ENCODE measurements around the gene TGFBR3. TPM values are rescaled to one million over a fixed set of nuclear protein-coding genes. Genes with fewer than 3 reads are reported as not detected.

The TGFBR3 gene
- total and polyA plus RNA-seq, 2 of the 8 experiments (the other 6 are each of a cell fraction or from before 2014, with no cell fraction given): 2.0 to 6.1 TPM

GRCh38 chr1:91846639-91847013 is 39.3 kb downstream of the TGFBR3 start:
- Histone ChIP-seq H4K5ac (ENCODE audit: insufficient read length, low read depth, low read length) (no peak overlapping the region), H3K4me3 (ENCODE audit: extremely low read depth in 1 of 4, insufficient read depth in 2 of 4, low read depth in 3 of 4, low read length in 4 of 4) (no peak overlapping the region), H3K79me1 (ENCODE audit: low read depth, low read length) (no peaks in the 10 kb centered on the region), H4K20me1 (replicated peaks in 1 of 2; ENCODE audit: control insufficient read depth in 1 of 2, insufficient read depth in 2 of 2, low read length in 2 of 2) (no peaks in the 10 kb centered on the region), H3K18ac (ENCODE audit: extremely low read depth, low read length) (no peak overlapping the region), H2BK120ac (replicated peaks; ENCODE audit: low read depth, low read length) (no peak overlapping the region), H2BK15ac (ENCODE audit: low read length) (no peak overlapping the region), H3K9ac (replicated peaks in 1 of 4; ENCODE audit: extremely low read depth in 1 of 4, low read depth in 3 of 4, low read length in 3 of 4) (no peak overlapping the region), H2BK12ac (ENCODE audit: low read depth, low read length) (no peak overlapping the region), H3K23me2 (ENCODE audit: low read depth, low read length) (no peaks in the 10 kb centered on the region), H3K27ac (ENCODE audit: low read depth, low read length) (no peak overlapping the region), H2BK5ac (ENCODE audit: low read depth, low read length) (no peak overlapping the region), H2BK20ac (ENCODE audit: low read length) (no peak overlapping the region), H2AFZ (ENCODE audit: low read length) (no peak overlapping the region), H3K4ac (replicated peaks; ENCODE audit: insufficient read length, low read depth, low read length) (no peak overlapping the region), H4K91ac (replicated peaks; ENCODE audit: insufficient read length, low read length) (no peak overlapping the region), H3K14ac (ENCODE audit: insufficient read length) (no peak overlapping the region), H2AK5ac (ENCODE audit: low read depth, low read length) (no peak overlapping the region), H4K8ac (ENCODE audit: extremely low read depth, insufficient read depth, low read length) (no peak overlapping the region), H3K79me2 (ENCODE audit: control insufficient read depth in 1 of 2, insufficient read depth in 2 of 2, low read length in 2 of 2) (no peaks in the 10 kb centered on the region), H3K4me1 (replicated peaks in 1 of 4; ENCODE audit: control insufficient read depth in 3 of 4, insufficient read depth in 4 of 4, low read length in 3 of 4) (no peaks in the 10 kb centered on the region; a peak in 2 of 7 replicates), H3K27me3 (replicated peaks in 1 of 4; ENCODE audit: control insufficient read depth in 3 of 4, extremely low read depth in 1 of 4, insufficient read depth in 3 of 4, low read length in 3 of 4) (no peaks in the 10 kb centered on the region), H3K36me3 (ENCODE audit: control insufficient read depth in 2 of 4, insufficient read depth in 4 of 4, low read length in 3 of 4) (no peaks in the 10 kb centered on the region), H3K9me3 (ENCODE audit: insufficient read depth in 2 of 2, low read depth in 1 of 2, low read length in 1 of 2) (no peaks in the 10 kb centered on the region), H3K4me2 (ENCODE audit: insufficient read depth in 1 of 2, low read depth in 2 of 2, low read length in 2 of 2) (no peak overlapping the region), H3K56ac (replicated peaks; ENCODE audit: insufficient read length, low read depth, low read length) (no peak overlapping the region), H3K23ac (ENCODE audit: insufficient read length) (no peak overlapping the region)
- ChIA-PET POLR2A (ENCODE audit: partially characterized antibody) (no interaction called here), CTCF (ENCODE audit: partially characterized antibody) (interaction anchor here (1.3 to 2.5 kb wide), 4 partner anchors 11 to 49 kb away, joined by 3 to 9 read pairs (median 4); no protein-coding TSS in a partner anchor)
- TF ChIP-seq GTF2F1 (IDR thresholded peaks at IDR 0.05; ENCODE audit: borderline replicate concordance, low read depth, low read length): no peak
- no peak for TF ChIP-seq BCL11A (IDR thresholded peaks at IDR 0.05; ENCODE audit: low read depth in 2 of 2, low read length in 2 of 2)
- TF ChIP-seq NRF1 (IDR thresholded peaks at IDR 0.05; ENCODE audit: low read depth, low read length): no peak
- TF ChIP-seq EZH2 (IDR thresholded peaks at IDR 0.05; ENCODE audit: low read depth, low read length, severe bottlenecking): no peak
- TF ChIP-seq POU5F1 (IDR thresholded peaks at IDR 0.05; ENCODE audit: low read depth, low read length): no peak
- no peak for TF ChIP-seq FOSL1 (IDR thresholded peaks at IDR 0.05; ENCODE audit: insufficient read depth, low read depth, low read length)
- no peak for TF ChIP-seq EP300 (IDR thresholded peaks at IDR 0.05; ENCODE audit: borderline replicate concordance in 1 of 2, low read depth in 2 of 2, low read length in 2 of 2)
- TF ChIP-seq CTBP2 (IDR thresholded peaks at IDR 0.05; ENCODE audit: borderline replicate concordance, insufficient read depth, insufficient read length, low read length): no peak
- DNase-seq (ENCODE audit: low read depth in 1 of 2, low spot score in 2 of 2): no peak
- FAIRE-seq: no peak
- WGBS, 2 experiments (ENCODE audit: extremely low coverage in 1 of 2, insufficient coverage in 1 of 2, insufficient read length in 1 of 2, insufficient replicate concordance in 2 of 2, low coverage in 1 of 2, low lambda C conversion rate in 2 of 2, missing lambda C conversion rate in 1 of 2): 76% methylated on average over 2 of the region's 2 CpGs; no CpG with 5 or more reads in 1 of the 2 experiments

All from H1 (cell line).